Psoas muscle (tissue), 8 donors: ENCODE data around the gene PAQR4. TPM values are rescaled to one million over a fixed set of nuclear protein-coding genes. Genes with fewer than 3 reads are reported as not detected.

Experiments used
- ATAC-seq, 4 donors: fragments of 200-7000 bp; cut with Tn5 transposase; one replicate each; pipeline ENCODE4 v1.9.1; 2020; ENCODE audit warnings: moderate library complexity in 3 of 4, mild to moderate bottlenecking in 2 of 4
- DNase-seq, 2 donors: peaks; one replicate each; pipeline ENCODE4 v3.0.0-alpha.2; 2020
- H3K27ac ChIP-seq: fragments of 200-600 bp; one replicate; pipeline ENCODE4 v1.8.0; 2022
- H3K27me3 ChIP-seq, 3 donors: fragments of 200-600 bp in 1 of 3; one replicate each; pipeline versions ENCODE4 v1.6.1 to v1.8.0; 2013 to 2022; ENCODE audit warnings: low read length in 2 of 3, mild to moderate bottlenecking in 2 of 3, moderate library complexity in 1 of 3; ENCODE audit not compliant: insufficient read depth in 3 of 3
- H3K36me3 ChIP-seq, 2 donors: fragments of 200-600 bp in 1 of 2; one replicate each; pipeline versions ENCODE4 v1.6.1 to v1.8.0; 2013 to 2022; ENCODE audit warnings: low read depth in 1 of 2, mild to moderate bottlenecking in 1 of 2, moderate library complexity in 1 of 2; ENCODE audit not compliant: insufficient read depth in 1 of 2
- H3K4me1 ChIP-seq: fragments of 200-600 bp; one replicate; pipeline ENCODE4 v1.8.0; 2022
- H3K4me3 ChIP-seq: fragments of 200-600 bp; one replicate; pipeline ENCODE4 v1.8.0; 2022; ENCODE audit warnings: mild to moderate bottlenecking
- H3K9me3 ChIP-seq: fragments of 200-600 bp; one replicate; pipeline ENCODE4 v1.8.0; 2022
- CTCF ChIP-seq: fragments of 200-600 bp; IDR thresholded peaks from one replicate; pipeline ENCODE4 v1.8.0; 2022; ENCODE audit warnings: antibody characterized with exemption
- WGBS, 3 donors: extraction: QIAGEN DNeasy Blood & Tissue Kit; methylation state at CpG; one replicate each; pipeline versions ENCODE4 v1.1.6 to v1.1.7; 2013; 5-methylcytosine and 5-hydroxymethylcytosine counted together
- intact Hi-C, 2 donors: fragments of 100-400 bp; cut with DNase I; formaldehyde crosslinking; loops; one replicate each; pipeline versions ENCODE4 v1.11.0 to v1.14.2; 2022
- polyA plus RNA-seq, 3 donors: library from polyadenylated mRNA; stranded (reverse); fragments of 200-250 nt; gene quantifications; one replicate each; pipeline ENCODE4 v1.2.3, GENCODE V29; 2013
- total RNA-seq, 4 donors: library from RNA; stranded (reverse); fragmentation: NEBNext Ultra II Directional in 2 of 4; extraction: Animal tissue kit (Norgen Biotek cat#: 25700) in 2 of 4; gene quantifications; one replicate each; pipeline versions ENCODE4 v1.2.1 to v1.2.4, GENCODE V29; 2021 to 2023
- donor health status: healthy with polysubstance abuse.
- donor health status: DM: no; HTN: no; CAD: no; lungs with moderate emphysema.
- donor health status: Bipolar disorder and iron deficiency.
- donor health status: healthy.
- donor health status: DM: yes; HTN: yes; CAD: no.
- donor health status: DM: no; HTN: no; CAD: no.
- donor health status: DM: no; HTN: no; CAD: no.
- donor health status: DM: yes; HTN: yes; CAD: no.

PAQR4 gene
- total and polyA plus RNA-seq, 7 donors: 4.6 to 26.1 (median 12.3) TPM

DNA sequence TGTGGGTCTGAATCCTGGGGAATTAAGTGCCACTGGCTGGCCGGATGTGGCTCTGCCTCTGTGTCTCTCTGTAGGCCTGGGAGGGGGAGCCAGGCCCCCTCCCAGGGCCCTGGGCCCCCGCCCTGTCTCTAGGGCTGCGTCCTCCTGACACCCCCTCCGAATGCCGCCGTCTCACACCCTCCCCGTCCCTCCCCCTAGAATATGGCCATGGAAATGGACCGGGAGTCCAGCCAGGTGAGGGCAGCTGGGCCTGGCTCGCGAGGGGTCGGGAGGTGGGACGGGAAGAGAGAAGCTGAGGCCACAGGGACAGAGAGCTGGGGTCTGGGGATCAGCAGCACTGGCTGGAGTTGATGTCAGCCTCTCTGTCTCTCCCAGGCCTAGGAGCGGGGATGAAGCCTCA, 27.1 kb downstream of the PAQR4 start:
- intact Hi-C loops: no loop called here
- no peak for ATAC-seq
- Histone ChIP-seq H3K27me3 (peaks cover 0 to 1% (median 0%) of the 10 kb centered on the region in 3 donors), H3K4me3 (no peak overlapping the region), H3K4me1 (no peaks in the 10 kb centered on the region), H3K36me3 (no peaks in the 10 kb centered on the region), H3K27ac (no peak overlapping the region), H3K9me3 (no peaks in the 10 kb centered on the region)
- DNase-seq: no peak
- 60 to 70% (median 65%) methylated on average over 11 to 13 of the region's 13 CpGs for WGBS, 3 donors
- TF ChIP-seq CTCF: no peak

- 74 to 80% (median 77%) methylated on average over 6 of the region's 6 CpGs for WGBS, 3 donors
- Histone ChIP-seq H3K4me1 (peaks cover 1% of the 10 kb centered on the region), H3K27ac (no peak overlapping the region), H3K27me3 (peaks cover 0 to 1% (median 0%) of the 10 kb centered on the region in 3 donors), H3K36me3 (peaks cover 0 to 5% of the 10 kb centered on the region in 2 donors), H3K4me3 (no peak overlapping the region), H3K9me3 (no peaks in the 10 kb centered on the region)
- ATAC-seq (no peak), DNase-seq (no peak)
- TF ChIP-seq CTCF: no peak
- intact Hi-C loops: no loop called here
Measured at GRCh38 chr16:2999929-3000328, 30.8 kb downstream of the PAQR4 start.

- H3K4me1 ChIP-seq: peaks cover 3% of the 10 kb centered on the region
Measured at GRCh38 chr16:3000540-3000939, 31.4 kb downstream of the PAQR4 start.

GRCh38 chr16:3001316-3001715, 32.2 kb downstream of the PAQR4 start:
- no peak overlapping the region for H3K27ac ChIP-seq
- H3K4me3 ChIP-seq: no peak overlapping the region
- H3K4me1 ChIP-seq: peaks cover 3% of the 10 kb centered on the region
- no peaks in the 10 kb centered on the region for H3K9me3 ChIP-seq
- TF ChIP-seq CTCF: no peak
- H3K36me3 ChIP-seq: peaks cover 0 to 10% of the 10 kb centered on the region in 2 donors
- WGBS, 3 donors: 65 to 71% (median 70%) methylated on average over 12 of the region's 12 CpGs
- ATAC-seq (no peak), DNase-seq (no peak)
- intact Hi-C loops: no loop called here
- H3K27me3 ChIP-seq: peaks cover 0 to 4% (median 0%) of the 10 kb centered on the region in 3 donors

More at GRCh38 chr16:3000540-3000939, 31.4 kb downstream of the PAQR4 start:
- H3K27ac ChIP-seq: no peak overlapping the region
- H3K27me3 ChIP-seq: peaks cover 0 to 1% (median 0%) of the 10 kb centered on the region in 3 donors
- intact Hi-C loops: no loop called here
- H3K4me3 ChIP-seq: no peak overlapping the region
- WGBS, 3 donors: 85 to 98% (median 85%) methylated on average over 4 of the region's 4 CpGs
- H3K36me3 ChIP-seq: peaks cover 0 to 5% of the 10 kb centered on the region in 2 donors
- DNase-seq (no peak), ATAC-seq (no peak)
- TF ChIP-seq CTCF: no peak
- no peaks in the 10 kb centered on the region for H3K9me3 ChIP-seq
